ENCODE data around the gene AGRN. TPM values are rescaled to one million over a fixed set of nuclear protein-coding genes. Genes with fewer than 3 reads are reported as not detected.

Gene AGRN
- total RNA-seq, 4 donors from 2014 or later, result 68.3 to 147 (median 129) TPM

DNA sequence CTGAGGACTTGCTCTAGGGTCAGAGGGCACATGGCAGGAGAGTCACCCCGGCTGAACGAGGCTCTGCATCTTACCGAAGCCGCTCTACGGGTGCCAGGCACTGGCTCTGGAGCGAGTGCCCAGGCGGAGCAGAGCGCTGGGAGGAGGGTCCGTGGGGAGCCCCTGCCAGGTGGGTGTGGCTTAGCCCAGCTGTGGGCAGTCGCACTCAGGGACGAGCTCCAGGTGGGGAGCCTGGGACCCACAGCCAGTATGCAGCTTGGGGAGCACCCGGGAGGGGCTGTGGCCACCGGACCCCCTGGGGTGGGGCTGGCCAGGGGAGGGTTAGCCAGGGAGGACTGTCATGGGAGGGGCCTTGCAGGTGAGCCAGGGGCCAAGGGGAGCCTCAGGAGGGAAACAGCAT lies 3.8 kb downstream of the AGRN start:
- intact Hi-C loops (cut with DNase I), result no loop called here
- TF ChIP-seq, protein P1, sequence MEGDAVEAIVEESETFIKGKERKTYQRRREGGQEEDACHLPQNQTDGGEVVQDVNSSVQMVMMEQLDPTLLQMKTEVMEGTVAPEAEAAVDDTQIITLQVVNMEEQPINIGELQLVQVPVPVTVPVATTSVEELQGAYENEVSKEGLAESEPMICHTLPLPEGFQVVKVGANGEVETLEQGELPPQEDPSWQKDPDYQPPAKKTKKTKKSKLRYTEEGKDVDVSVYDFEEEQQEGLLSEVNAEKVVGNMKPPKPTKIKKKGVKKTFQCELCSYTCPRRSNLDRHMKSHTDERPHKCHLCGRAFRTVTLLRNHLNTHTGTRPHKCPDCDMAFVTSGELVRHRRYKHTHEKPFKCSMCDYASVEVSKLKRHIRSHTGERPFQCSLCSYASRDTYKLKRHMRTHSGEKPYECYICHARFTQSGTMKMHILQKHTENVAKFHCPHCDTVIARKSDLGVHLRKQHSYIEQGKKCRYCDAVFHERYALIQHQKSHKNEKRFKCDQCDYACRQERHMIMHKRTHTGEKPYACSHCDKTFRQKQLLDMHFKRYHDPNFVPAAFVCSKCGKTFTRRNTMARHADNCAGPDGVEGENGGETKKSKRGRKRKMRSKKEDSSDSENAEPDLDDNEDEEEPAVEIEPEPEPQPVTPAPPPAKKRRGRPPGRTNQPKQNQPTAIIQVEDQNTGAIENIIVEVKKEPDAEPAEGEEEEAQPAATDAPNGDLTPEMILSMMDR (IDR thresholded peaks at IDR 0.05), result no peak
- no peak for TF ChIP-seq POLR2A (IDR thresholded peaks at IDR 0.05)
- Histone ChIP-seq H3K9me3 (no peaks in the 10 kb centered on the region), H3K27me3 (no peaks in the 10 kb centered on the region), H3K27ac (peak overlapping the region; percentile 66 to 91 (median 84)), H3K4me3 (replicated peaks in 1 of 3) (no peak overlapping the region), H3K4me1 (peaks cover 33 to 47% of the 10 kb centered on the region in 2 donors), H3K36me3 (no peaks in the 10 kb centered on the region)
- 67 to 79% methylated on average over 6 to 13 of the region's 13 CpGs for WGBS, 2 donors
- peak; percentile 70 to 71 for DNase-seq

DNA sequence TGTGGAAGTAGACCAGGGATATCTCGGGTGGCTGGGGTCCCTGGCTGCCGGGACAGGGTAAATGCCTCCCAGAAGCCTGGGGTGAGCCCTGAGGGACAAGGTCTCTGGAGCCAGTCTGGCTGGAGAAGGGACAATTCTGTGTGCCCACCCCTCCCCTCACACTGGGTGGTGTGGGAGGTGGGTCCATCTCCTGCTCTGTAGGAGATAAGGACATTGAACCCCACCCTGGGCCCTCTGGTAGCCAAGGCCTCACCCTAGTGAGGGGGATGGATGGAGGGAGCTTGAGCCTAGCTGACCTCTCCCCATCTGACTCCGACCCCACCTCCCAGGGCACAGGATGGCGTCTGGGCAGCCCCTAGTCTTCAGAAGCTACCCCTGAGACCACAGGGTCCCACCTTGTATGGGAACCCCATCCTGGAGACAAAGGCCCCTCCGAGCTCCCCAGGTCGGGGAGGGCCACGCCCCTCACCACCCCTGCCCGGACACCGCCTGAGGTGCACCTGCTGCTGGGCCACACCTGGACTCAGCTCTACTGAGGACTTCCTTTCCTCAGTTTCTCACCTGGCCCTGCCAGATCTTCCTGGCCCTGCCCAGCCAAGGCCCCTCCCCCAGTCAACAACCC lies 4.3 kb downstream of the AGRN start:
- DNase-seq, result no peak
- Histone ChIP-seq H3K36me3 (no peaks in the 10 kb centered on the region), H3K27ac (peak overlapping the region; percentile 66 to 91 (median 84)), H3K27me3 (no peaks in the 10 kb centered on the region), H3K4me1 (peaks cover 33 to 47% of the 10 kb centered on the region in 2 donors), H3K9me3 (no peaks in the 10 kb centered on the region), H3K4me3 (replicated peaks in 1 of 3) (no peak overlapping the region)
- TF ChIP-seq POLR2A (IDR thresholded peaks at IDR 0.05), result no peak
- TF ChIP-seq, protein P1 (IDR thresholded peaks at IDR 0.05), result no peak
- intact Hi-C loops (cut with DNase I), result no loop called here
- WGBS, 2 donors, result 76 to 95% methylated on average over 7 to 9 of the region's 9 CpGs

- TF ChIP-seq, protein P1 (IDR thresholded peaks at IDR 0.05), result peak in 1 of 6 experiments; percentile 3
- peak; percentile 61 to 71 for TF ChIP-seq POLR2A (IDR thresholded peaks at IDR 0.05)
These were observed 5.1 kb downstream of the AGRN start for GRCh38 chr1:1024771-1025699.

GRCh38 chr1:1025730-1026129 lies 5.8 kb downstream of the AGRN start:
- Histone ChIP-seq H3K27ac (peak overlapping the region in 1 of 3 donors; percentile 91), H3K4me1 (peaks cover 33 to 46% of the 10 kb centered on the region in 2 donors), H3K27me3 (no peaks in the 10 kb centered on the region), H3K9me3 (no peaks in the 10 kb centered on the region), H3K4me3 (replicated peaks in 1 of 3) (no peak overlapping the region), H3K36me3 (no peaks in the 10 kb centered on the region)
- no peak for TF ChIP-seq POLR2A (IDR thresholded peaks at IDR 0.05)
- TF ChIP-seq, protein P1 (IDR thresholded peaks at IDR 0.05), result no peak
- intact Hi-C loops (cut with DNase I), result no loop called here
- 82 to 91% methylated on average over 8 to 9 of the region's 10 CpGs for WGBS, 2 donors
- DNase-seq, result no peak

More at GRCh38 chr1:1024771-1025699, 5.1 kb downstream of the AGRN start:
- intact Hi-C loops (cut with DNase I), result no loop called here
- H3K4me3 ChIP-seq (replicated peaks in 1 of 3), result peak overlapping the region in 1 of 3 donors; percentile 41
- H3K9me3 ChIP-seq, result no peaks in the 10 kb centered on the region
- H3K4me1 ChIP-seq, result peaks cover 33 to 47% of the 10 kb centered on the region in 2 donors
- DNase-seq, result peak; percentile 94 to 95
- 14 to 38% methylated on average over 8 to 12 of the region's 31 CpGs for WGBS, 2 donors
- no peaks in the 10 kb centered on the region for H3K27me3 ChIP-seq
- no peaks in the 10 kb centered on the region for H3K36me3 ChIP-seq
- H3K27ac ChIP-seq, result peak overlapping the region; percentile 66 to 91 (median 84)

All from thyroid gland (tissue), 4 donors.